RKO (cell line): ENCODE measurements around the gene ENOSF1.

Experiments used
- DNase-seq: peaks from one replicate; pipeline ENCODE4 v3.0.0-alpha.2; 2016; ENCODE audit warnings: low spot score

The ENOSF1 gene

DNA sequence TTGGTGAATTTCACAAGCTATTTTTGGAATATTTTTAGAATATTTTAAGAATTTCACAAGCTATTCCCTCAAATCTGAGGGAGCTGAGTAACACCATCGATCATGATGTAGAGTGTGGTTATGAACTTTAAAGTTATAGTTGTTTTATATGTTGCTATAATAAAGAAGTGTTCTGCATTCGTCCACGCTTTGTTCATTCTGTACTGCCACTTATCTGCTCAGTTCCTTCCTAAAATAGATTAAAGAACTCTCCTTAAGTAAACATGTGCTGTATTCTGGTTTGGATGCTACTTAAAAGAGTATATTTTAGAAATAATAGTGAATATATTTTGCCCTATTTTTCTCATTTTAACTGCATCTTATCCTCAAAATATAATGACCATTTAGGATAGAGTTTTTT is 39.1 kb downstream of the ENOSF1 start:
- no peak for DNase-seq

DNA sequence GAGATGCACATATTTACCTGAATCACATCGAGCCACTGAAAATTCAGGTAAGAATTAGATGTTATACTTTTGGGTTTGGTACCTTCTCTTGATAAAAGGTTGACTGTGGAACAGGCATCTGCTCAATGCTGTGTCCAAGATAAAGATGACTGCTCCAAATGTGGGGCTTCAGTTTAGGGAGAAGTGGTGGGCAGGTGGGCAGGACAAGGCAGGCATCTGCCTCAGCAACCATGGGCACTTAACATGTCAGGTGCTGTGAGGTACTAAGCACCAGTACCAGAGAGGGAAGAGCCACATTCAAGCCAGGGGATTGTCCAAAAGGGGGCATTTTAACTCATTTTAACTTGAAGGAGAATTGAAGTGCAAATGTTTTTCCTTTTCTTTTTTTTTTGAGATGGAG is 41.0 kb downstream of the ENOSF1 start:
- DNase-seq: no peak

DNA sequence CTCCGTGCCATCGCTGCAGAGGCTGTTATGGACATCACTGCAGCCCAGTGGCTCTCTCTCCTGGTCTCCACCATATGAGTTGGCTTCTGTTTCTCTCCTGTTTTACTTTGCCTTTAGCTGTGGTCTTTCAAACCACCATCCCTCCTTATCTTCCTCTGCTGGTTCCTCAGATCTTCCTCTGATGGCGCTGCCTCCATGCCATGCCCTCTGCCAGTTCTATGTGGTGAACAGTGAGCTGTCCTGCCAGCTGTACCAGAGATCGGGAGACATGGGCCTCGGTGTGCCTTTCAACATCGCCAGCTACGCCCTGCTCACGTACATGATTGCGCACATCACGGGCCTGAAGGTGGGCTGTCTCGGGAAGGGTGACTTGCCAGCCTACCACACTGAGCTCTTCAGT is 41.9 kb downstream of the ENOSF1 start:
- DNase-seq: no peak

DNA sequence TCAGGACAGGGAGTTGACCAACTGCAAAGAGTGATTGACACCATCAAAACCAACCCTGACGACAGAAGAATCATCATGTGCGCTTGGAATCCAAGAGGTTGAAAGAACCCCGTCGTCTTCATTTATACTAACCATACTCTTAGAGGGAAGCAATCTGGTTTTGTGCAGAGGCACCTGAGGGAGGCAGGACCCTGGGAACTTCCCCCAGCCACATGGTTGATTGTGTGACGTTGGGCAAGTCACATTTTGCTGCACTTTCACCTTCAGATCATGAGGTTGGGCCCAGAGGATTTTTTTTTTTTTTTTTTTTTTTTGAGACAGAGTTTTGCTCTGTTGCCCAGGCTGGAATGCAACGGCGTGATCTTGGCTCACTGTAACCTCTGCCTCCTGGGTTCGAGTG is 43.4 kb downstream of the ENOSF1 start:
- DNase-seq: no peak

DNA sequence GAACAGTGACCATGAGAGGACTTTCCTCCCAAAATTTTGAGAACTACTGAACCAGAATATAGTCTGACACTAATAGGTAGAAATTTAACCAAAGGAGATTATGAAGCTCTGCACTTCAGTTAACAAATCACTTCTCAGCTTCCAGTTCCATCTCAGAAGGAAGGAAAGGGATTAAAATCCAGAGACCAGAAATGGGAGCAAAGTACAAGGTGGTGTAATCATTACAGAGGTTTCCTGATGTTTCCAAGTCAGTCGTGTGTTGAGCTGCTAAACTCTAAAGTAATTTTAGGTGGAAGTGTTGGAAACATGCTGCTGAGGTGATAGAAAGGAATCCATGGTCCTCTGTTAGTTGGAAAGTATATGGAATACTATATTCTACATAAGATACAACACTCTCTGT is 44.2 kb downstream of the ENOSF1 start:
- no peak for DNase-seq

DNA sequence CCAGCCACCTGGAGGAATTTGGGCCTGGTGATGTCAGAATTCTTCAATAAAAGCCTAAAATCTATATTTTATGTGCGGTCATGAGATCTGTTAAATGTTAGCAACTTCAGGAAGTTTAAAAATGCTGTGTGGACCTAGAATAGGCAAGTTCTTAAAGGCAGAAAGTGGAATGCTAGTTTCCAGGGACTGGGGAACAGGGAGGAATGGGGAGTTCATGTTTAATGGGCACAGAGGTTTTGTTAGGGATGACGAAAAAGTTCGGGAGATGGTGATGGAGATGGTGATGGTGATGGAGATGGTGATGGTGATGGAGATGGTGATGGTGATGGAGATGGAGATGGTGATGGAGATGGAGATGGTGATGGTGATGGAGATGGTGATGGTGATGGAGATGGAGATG is 45.8 kb downstream of the ENOSF1 start:
- no peak for DNase-seq

DNA sequence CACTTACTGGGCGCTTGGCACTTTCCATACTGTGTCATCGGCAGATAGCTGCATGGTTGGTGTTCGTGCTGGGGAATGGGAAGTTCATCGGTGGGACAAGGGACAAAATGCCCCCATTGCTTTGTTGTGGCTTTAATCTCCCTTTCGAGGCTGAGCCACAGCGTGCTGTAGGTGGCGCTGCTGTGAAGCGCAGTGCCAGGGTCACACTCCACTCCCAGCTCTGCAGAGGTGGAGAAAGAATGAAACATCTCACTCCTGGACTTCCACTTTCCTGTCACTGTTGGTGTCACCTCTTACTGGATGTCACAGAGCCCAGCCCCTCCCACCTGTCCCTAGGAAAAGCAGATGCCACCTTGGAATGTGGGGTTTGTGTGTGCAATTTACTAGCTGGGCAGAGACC is 46.3 kb downstream of the ENOSF1 start:
- DNase-seq: no peak

DNA sequence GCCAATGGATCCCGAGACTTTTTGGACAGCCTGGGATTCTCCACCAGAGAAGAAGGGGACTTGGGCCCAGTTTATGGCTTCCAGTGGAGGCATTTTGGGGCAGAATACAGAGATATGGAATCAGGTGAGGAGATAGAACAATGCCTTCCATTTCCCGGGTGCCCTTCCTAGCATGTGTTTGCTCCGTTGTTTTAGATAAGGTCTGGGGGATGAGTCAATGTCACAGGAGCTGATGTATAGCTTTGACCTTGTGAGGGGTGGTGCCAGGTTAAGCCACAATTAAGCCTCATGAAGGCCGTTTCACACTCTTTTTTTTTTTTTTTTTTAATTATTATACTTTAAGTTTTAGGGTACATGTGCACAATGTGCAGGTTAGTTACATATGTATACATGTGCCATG is 50.2 kb downstream of the ENOSF1 start:
- DNase-seq: no peak

DNA sequence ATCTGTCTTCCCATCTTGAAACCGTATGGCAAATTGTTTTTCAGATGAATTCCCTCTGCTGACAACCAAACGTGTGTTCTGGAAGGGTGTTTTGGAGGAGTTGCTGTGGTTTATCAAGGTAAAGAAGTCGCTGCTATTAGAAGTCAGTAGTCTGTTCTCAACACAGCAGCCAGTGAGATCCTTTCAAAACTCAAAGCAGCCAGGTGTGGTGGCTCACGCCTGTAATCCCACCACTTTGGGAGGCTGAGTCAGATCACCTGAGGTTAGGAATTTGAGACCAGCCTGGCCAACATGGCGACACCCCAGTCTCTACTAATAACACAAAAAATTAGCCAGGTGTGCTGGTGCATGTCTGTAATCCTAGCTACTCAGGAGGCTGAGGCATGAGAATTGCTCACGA is 52.8 kb downstream of the ENOSF1 start:
- no peak for DNase-seq

DNA sequence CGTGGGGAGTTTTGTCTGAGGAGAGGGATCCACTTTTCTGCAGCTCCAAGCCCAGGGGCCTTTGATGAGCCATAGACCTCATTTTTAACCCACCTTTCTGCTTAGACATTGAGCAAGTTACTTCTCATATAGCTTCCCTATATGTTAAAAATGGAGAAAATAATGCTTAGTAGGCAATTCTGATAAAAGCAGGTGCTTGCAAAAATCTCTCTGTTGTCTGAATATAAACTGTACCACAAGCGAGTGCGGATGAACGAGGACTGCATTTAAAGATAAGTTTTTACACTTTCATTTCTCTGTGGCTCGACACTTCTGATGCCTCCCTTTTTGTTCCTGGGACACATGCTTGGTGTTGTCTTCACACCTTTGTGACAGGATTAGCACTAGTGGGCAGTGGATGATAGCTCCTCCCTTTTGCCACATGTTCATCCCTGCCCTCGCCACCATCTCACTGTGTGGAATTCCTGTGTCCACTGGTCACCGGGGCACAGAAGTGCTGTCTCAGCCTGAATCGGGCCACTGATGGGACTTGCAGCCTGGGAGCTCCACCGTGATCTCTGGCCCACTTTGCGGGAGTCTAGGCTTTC is 53.4 kb downstream of the ENOSF1 start:
- DNase-seq: no peak

DNA sequence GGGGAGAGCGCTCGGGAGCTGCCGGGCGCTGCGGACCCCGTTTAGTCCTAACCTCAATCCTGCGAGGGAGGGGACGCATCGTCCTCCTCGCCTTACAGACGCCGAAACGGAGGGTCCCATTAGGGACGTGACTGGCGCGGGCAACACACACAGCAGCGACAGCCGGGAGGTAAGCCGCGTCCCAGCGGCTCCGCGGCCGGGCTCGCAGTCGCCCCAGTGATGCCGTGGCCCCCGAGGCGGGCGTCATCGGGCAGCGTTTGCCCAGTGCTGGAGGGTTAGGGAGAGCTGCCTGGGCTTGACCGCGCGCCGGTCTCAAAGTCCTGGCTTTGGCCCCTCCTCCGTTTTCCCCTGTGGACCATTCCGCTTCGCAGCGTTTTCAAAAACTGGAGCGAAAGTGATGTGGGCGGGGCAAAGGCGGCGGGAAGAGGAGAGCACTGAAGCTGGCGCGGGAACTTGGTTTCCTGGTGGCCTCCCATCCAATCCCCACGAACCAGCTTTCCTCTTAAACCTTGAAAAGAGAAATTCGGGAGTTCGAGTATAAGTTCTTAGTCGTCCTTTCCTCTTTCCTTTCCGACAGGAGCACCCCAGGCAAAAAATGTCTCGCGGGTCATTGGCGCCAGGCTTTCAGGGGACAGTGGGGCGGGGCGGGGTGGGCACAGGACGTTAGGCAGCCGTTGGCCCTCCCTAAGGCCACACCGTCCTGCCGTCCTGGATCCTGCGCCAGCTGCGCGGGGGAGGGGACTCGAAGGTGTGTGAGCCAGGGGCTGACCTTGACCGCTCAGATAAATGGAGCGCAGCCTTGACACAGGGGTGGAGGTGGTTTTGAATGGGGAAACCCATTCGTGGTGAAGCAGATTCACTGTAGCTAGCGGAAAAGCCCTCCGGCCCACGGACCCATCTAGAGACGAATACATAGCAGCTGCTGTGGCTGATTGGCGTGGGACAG is 54.2 kb downstream of the ENOSF1 start:
- DNase-seq: peak; percentile 94

DNA sequence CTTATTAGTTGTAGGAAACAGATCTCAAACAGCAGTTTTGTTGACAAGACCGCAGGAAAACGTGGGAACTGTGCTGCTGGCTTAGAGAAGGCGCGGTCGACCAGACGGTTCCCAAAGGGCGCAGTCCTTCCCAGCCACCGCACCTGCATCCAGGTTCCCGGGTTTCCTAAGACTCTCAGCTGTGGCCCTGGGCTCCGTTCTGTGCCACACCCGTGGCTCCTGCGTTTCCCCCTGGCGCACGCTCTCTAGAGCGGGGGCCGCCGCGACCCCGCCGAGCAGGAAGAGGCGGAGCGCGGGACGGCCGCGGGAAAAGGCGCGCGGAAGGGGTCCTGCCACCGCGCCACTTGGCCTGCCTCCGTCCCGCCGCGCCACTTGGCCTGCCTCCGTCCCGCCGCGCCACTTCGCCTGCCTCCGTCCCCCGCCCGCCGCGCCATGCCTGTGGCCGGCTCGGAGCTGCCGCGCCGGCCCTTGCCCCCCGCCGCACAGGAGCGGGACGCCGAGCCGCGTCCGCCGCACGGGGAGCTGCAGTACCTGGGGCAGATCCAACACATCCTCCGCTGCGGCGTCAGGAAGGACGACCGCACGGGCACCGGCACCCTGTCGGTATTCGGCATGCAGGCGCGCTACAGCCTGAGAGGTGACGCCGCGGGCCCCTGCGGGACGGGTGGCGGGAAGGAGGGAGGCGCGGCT is 55.0 kb downstream of the ENOSF1 start, which contains the start of gene TYMS:
Gene TYMS (plus strand): TSS at position 343 of the 690 bp plus-strand sequence. CDS start 90 bp downstream, at position 433.
- peak; percentile 81 for DNase-seq

DNA sequence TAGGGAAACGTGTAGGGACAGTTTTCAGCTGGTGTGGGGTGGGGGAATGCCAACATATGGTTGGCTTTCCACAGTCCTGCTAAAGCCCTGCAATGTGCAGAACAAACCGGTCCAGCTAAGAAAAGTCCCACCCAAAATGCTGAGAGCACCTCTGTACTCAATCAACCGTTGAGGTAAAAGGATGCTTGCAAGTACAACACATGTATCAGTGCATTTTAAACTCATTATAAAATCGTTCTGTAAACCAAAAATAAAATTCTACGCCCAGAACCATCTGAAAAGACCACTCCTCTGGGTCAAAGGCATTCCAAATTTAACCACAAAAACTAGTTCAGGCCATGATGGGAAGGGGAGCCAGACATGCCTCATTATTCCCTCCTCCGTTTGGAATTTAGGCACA is 57.0 kb downstream of the ENOSF1 start:
- DNase-seq: no peak

DNA sequence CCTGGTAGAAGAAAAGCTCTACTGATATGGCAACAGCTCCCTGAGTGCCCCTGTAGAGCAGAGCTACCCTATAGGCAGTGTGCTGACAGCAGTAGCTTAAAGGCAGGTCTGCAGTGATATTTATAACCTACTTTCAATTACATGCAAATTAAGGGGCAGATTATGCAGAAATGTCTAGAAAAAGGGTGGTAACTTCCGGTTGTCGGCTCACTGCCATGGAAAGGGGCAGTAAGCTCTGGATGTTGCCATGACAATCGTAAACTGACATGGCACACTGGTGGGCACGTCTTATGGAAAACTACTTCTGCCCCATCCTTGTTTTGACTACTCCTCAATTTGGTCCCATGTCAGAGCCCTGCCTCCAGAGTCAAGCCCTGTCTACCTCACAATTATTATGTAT is 57.8 kb downstream of the ENOSF1 start:
- DNase-seq: no peak

DNA sequence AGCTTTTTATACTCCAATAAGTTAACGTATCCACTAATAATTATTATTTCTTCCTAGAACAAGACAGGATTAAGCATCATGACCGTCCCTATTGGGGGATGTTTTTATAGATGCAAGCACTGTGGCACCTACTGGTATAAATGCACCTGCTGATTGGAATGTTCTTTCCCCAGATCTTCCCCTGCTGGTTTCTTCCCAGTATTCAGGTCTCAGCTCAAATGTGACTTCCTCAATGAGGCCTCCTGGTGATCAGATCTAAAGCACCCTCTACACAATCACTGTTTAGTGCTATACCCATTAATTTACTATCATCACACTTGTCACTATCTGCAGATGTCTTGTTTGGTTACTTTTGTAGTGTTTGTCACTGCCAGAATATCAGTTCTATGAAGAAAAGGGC is 58.9 kb downstream of the ENOSF1 start:
- no peak for DNase-seq

DNA sequence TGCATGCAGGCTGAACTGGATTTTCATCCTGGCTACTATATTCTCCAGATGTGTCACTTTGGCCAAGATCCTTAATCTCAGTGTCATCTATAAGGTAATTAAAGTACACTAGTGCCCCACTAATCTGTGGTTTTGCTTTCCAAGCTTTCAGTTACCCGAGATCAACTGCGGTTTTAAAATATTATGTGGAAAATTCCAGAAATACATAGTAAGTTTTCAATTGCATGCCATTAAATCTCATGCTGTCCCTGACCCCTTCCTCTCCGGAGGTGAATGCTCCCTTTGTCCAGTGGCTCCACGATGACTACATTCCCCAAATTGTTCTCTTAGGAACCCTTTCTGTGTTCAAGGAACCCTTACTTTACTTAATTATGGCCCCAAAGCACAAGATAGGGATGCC is 60.3 kb downstream of the ENOSF1 start:
- no peak for DNase-seq

DNA sequence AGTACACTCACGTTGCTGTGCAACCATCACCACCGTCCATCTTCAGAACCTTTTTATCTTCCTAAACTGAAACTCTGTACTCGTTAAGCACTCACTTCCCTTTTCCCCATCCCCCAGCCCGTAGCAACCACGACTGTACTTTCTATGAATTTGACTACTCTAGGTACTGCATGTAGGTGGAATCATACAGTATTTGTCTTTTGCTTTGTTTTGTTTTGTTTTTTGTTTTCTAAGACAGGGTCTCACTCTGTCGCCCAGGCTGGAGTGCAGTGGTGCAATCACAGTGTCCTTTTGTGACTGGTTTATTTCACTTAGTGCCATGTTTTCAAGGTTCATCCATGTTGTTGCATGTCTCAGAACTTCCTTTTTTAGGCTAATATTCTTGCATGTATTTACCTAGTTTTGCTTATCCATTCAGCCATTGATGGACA is 62.0 kb downstream of the ENOSF1 start:
- DNase-seq: no peak

DNA sequence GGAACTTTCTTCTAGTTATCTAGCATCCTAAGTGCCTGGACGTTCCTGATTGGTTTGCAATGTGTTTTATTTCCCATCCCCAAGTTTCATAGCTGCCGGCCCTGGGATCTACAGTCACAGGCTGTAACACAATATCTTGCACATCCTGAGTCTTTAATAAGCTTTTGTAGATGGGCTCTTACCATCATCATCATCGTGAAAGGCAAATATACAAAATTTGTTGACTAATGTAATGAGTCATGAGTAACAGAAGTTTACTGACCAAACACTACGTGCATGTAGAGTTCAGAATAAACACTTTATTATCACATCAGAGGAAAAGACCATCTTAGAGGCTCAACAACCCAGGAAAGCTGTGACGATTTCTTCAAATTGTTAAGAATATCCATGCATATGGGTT is 63.1 kb downstream of the ENOSF1 start:
- DNase-seq: no peak

DNA sequence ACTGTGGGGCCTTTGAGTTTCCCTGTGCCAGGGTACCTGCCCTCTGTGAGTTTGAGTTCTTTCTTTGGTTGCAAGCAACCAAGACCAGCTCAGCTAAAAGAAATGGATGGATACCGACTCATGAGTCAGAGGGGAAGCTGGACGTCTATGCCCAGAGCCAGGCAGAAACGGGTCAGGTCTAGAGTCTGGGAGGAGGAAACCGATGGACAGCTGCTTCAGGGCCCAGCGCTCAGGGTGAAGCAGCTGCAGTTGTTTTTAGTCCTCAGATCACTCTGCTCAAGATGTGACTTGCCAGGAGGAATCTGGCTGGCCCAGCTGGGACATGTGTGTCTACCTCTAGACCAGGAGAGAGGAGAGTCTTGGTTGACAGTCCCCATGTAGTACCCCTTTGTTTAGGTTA is 65.1 kb downstream of the ENOSF1 start:
- no peak for DNase-seq

DNA sequence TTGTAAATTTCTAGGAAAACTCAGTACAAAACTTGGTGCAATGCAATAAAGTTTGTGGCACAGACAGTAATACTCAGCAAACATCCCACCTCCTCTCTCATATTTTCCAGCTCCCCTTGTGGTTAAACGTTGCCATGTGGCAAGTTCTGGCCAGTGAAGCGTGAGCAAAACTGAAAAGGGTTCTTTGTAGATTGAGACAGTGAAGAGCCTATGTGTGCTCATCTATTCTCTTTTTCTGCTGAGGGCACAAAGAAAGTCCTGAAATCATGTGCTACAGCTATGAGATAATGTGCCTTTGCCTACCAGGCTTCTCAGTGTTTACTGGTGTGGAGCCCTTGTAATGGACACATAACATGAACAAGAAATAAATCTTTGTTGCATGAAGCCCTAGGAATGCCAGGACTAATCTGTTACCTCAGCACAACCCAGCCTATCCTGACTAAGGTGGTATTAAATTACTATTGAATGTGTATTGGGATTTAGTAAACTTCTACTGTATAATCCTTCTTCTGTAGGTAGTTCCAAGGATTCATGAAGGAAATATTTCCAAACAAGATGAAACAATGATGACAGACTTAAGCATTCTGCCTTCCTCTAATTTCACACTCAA is 67.9 kb downstream of the ENOSF1 start:
- DNase-seq: no peak

DNA sequence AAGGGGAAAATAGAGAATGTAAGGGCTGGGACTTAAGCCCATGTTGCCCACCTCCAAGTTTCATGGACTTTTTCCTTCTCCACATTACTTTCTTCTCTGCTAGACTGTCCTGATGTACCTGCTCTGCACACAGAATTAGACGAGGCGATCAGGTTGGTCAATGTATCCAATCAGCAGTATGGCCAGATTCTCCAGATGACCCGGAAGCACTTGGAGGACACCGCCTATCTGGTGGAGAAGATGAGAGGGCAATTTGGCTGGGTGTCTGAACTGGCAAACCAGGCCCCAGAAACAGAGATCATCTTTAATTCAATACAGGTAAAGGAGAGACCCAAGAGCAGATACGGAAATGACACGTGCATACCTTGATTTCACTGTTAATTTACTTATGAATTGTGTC is 71.2 kb downstream of the ENOSF1 start:
- no peak for DNase-seq

DNA sequence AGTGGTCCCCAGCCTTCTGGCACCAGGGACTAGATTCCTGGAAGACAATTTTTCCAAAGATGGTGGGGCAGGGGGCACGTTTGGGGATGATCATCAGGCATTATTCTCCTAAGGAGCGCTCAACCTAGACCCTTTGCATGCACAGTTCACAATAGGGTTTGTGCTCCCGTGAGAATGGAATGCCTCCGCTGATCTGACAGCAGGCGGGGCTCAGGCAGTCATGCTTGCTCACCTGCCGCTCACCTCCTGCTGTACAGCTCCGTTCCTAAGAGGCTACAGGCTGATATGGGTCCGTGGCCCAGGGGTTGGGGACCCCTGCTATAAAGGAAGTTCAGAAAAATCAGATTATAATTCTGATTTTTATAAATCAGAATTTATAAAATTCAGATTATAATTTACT is 77.3 kb downstream of the ENOSF1 start:
- no peak for DNase-seq
